HepG2 (cell line): ENCODE data around the gene OSER1. TPM values are rescaled to one million over a fixed set of nuclear protein-coding genes. Genes with fewer than 3 reads are reported as not detected.

ENCODE experiments used
- ATAC-seq: fragments of 200-7000 bp; cut with Tn5 transposase; 3 replicates; pipeline ENCODE4 v1.9.1; 2020; ENCODE audit warnings: mild to moderate bottlenecking, moderate library complexity
- BruUV-seq: library from RNA; stranded (reverse); fragments of 400-500 nt; replicated peaks from 2 replicates; lab custom pipeline; 2021; lab: Mats Ljungman, UMichigan
- CTCF ChIA-PET: fragments of 300-600 bp; formaldehyde crosslinking; extraction: SDS; loops from one replicate; lab custom pipeline; 2021; ENCODE audit warnings: low total read pairs, inconsistent platforms, low intra/inter-chr PET ratio; lab: Yijun Ruan, JAX
- POLR2A ChIA-PET: fragments of 350-600 bp; sonication (Branson Sonifier 250); formaldehyde crosslinking; loops from one replicate; lab custom pipeline; 2020; ENCODE audit warnings: antibody characterized with exemption, inconsistent platforms; lab: Yijun Ruan, JAX
- DNase-seq: peaks from one replicate; pipeline ENCODE4 v3.0.0-alpha.2; 2015; ENCODE audit warnings: low spot score
- FAIRE-seq: peaks from 3 replicates; lab custom pipeline; 2011; peaks lifted over from hg19 to GRCh38; lab: Jason Lieb, UNC
- H2AFZ ChIP-seq: one replicate; pipeline ENCODE4 v1.6.1; 2011; ENCODE audit warnings: low read length, inconsistent platforms
- H3K27ac ChIP-seq: fragments of 300-600 bp; 3 replicates; pipeline ENCODE4 v1.8.0; 2011; ENCODE audit warnings: mixed run types, mild to moderate bottlenecking, mixed read lengths, low read length, inconsistent platforms; ENCODE audit not compliant: insufficient read depth; ENCODE audit errors: extremely low read length
- H3K27me3 ChIP-seq, 2 experiments: fragments of 200-600 bp in 1 of 2; 2 replicates in 1 of 2; 3 replicates in 1 of 2; pipeline versions ENCODE4 v1.6.0 to v1.8.0; 2011; ENCODE audit warnings: low read length in 2 of 2, mild to moderate bottlenecking in 2 of 2, moderate library complexity in 2 of 2, inconsistent platforms in 1 of 2; ENCODE audit not compliant: insufficient read depth in 2 of 2, control insufficient read depth in 1 of 2
- H3K36me3 ChIP-seq, 2 experiments: fragments of 200-600 bp in 1 of 2; replicated peaks in 1 of 2; 2 replicates in 1 of 2; 3 replicates in 1 of 2; pipeline versions ENCODE4 v1.5.1 to v1.8.0; 2011; ENCODE audit warnings: low read length in 2 of 2, inconsistent platforms in 1 of 2; ENCODE audit not compliant: insufficient read depth in 2 of 2, control insufficient read depth in 1 of 2
- H3K4me1 ChIP-seq: 2 replicates; pipeline ENCODE4 v1.5.1; 2012; ENCODE audit warnings: low read length, inconsistent platforms; ENCODE audit not compliant: insufficient read depth
- H3K4me2 ChIP-seq: 2 replicates; pipeline ENCODE4 v1.6.0; 2011; ENCODE audit warnings: low read depth, low read length, inconsistent platforms
- H3K4me3 ChIP-seq, 3 experiments: fragments of 200-600 bp in 1 of 3; sonication (generic), shearing (Covaris generic) in 1 of 3; replicated peaks in 1 of 3; 2 replicates each; pipeline ENCODE4 v1.5.1; 2011 to 2016; ENCODE audit warnings: low read length in 3 of 3, inconsistent platforms in 2 of 3, low read depth in 2 of 3, mild to moderate bottlenecking in 2 of 3, control low read depth in 1 of 3, mixed read lengths in 1 of 3; ENCODE audit not compliant: insufficient read depth in 1 of 3
- H3K79me2 ChIP-seq: one replicate; pipeline ENCODE4 v1.6.1; 2011; ENCODE audit warnings: low read length, inconsistent platforms; ENCODE audit not compliant: insufficient read depth
- H3K9ac ChIP-seq: 2 replicates; pipeline ENCODE4 v1.6.0; 2011; ENCODE audit warnings: mild to moderate bottlenecking, low read depth, low read length, inconsistent platforms; ENCODE audit not compliant: insufficient read depth
- H3K9me3 ChIP-seq: 2 replicates; pipeline ENCODE4 v1.5.1; 2012; ENCODE audit warnings: mild to moderate bottlenecking, low read length
- H4K20me1 ChIP-seq: 2 replicates; pipeline ENCODE4 v1.6.0; 2011; ENCODE audit warnings: inconsistent platforms, mild to moderate bottlenecking, low read length, moderate library complexity; ENCODE audit not compliant: insufficient read depth
- CBX2 ChIP-seq, 2 experiments: fragments of 200-600 bp in 1 of 2; sonication (generic); formaldehyde crosslinking in 1 of 2; IDR thresholded peaks; 2 replicates each; pipeline versions ENCODE4 v1.7.0 to v1.8.1; 2018 to 2022; ENCODE audit warnings: low read depth in 2 of 2, low read length in 1 of 2, mild to moderate bottlenecking in 1 of 2, missing genetic modification reagents in 1 of 2
- ERF ChIP-seq: IDR thresholded peaks from 2 replicates; pipeline ENCODE4 v1.6.1; 2018; ENCODE audit warnings: missing biosample characterization, missing genetic modification reagents
- GABPB1 ChIP-seq: IDR thresholded peaks from 2 replicates; pipeline ENCODE4 v1.6.1; 2016; ENCODE audit warnings: mild to moderate bottlenecking, missing genetic modification reagents, moderate library complexity, missing compliant biosample characterization
- HMG20A ChIP-seq: IDR thresholded peaks from 2 replicates; pipeline ENCODE4 v1.6.1; 2016; ENCODE audit warnings: borderline replicate concordance
- HNF4G ChIP-seq, 2 experiments: sonication (generic) in 1 of 2; formaldehyde crosslinking in 1 of 2; IDR thresholded peaks; 2 replicates each; pipeline versions ENCODE4 v1.4.0 to v1.6.1; 2011 to 2020; ENCODE audit warnings: borderline replicate concordance in 2 of 2, low read depth in 2 of 2, mild to moderate bottlenecking in 2 of 2, low read length in 1 of 2, missing genetic modification reagents in 1 of 2, moderate library complexity in 1 of 2
- HOXA7 ChIP-seq: sonication (generic); formaldehyde crosslinking; IDR thresholded peaks from 2 replicates; pipeline ENCODE4 v1.8.1; 2022; ENCODE audit warnings: mild to moderate bottlenecking, missing genetic modification reagents, moderate library complexity
- ISX ChIP-seq: sonication (generic); formaldehyde crosslinking; conservative IDR thresholded peaks from 2 replicates; pipeline ENCODE4 v1.5.0; 2020; ENCODE audit warnings: missing genetic modification reagents
- JUND ChIP-seq: sonication (generic); formaldehyde crosslinking; IDR thresholded peaks from 2 replicates; pipeline ENCODE4 v1.8.0; 2022; ENCODE audit warnings: mild to moderate bottlenecking, missing genetic modification reagents
- TEAD3 ChIP-seq: optimal IDR thresholded peaks from 2 replicates; pipeline ENCODE3; 2016; ENCODE audit warnings: borderline replicate concordance
- ZFX ChIP-seq: sonication (generic); formaldehyde crosslinking; IDR thresholded peaks from 2 replicates; pipeline ENCODE4 v1.4.0; 2020; ENCODE audit warnings: mild to moderate bottlenecking, low read depth, missing genetic modification reagents, moderate library complexity
- ZMAT5 ChIP-seq: sonication (generic); formaldehyde crosslinking; IDR thresholded peaks from 2 replicates; pipeline ENCODE4 v1.5.0; 2020; ENCODE audit warnings: mild to moderate bottlenecking, low read depth, missing genetic modification reagents, borderline replicate concordance
- ZNF335 ChIP-seq: sonication (generic); formaldehyde crosslinking; IDR thresholded peaks from 2 replicates; pipeline ENCODE4 v1.4.0; 2020; ENCODE audit warnings: missing genetic modification reagents
- ZNF354B ChIP-seq: sonication (generic); formaldehyde crosslinking; IDR thresholded peaks from 2 replicates; pipeline ENCODE4 v1.8.0; 2022; ENCODE audit warnings: mild to moderate bottlenecking, missing genetic modification reagents
- ZNF672 ChIP-seq: sonication (generic); formaldehyde crosslinking; IDR thresholded peaks from 2 replicates; pipeline ENCODE4 v1.8.1; 2022; ENCODE audit warnings: missing genetic modification reagents
- ZSCAN21 ChIP-seq: sonication (generic); formaldehyde crosslinking; IDR thresholded peaks from 2 replicates; pipeline ENCODE4 v1.8.0; 2022; ENCODE audit warnings: mild to moderate bottlenecking, missing genetic modification reagents, moderate library complexity, borderline replicate concordance
- WGBS: methylation state at CpG from one replicate; pipeline ENCODE4 v1.1.6; 2017; ENCODE audit warnings: low lambda C conversion rate; 5-methylcytosine and 5-hydroxymethylcytosine counted together
- in situ Hi-C: cut with HindIII; loops from 2 replicates; pipeline ENCODE4 v1.10.0; 2017; ENCODE audit warnings: low pct_unique_long_range_greater_than_20kb; ENCODE audit not compliant: extremely low pct_ligation_motif_present
- intact Hi-C: fragments of 100-400 bp; cut with micrococcal nuclease; formaldehyde crosslinking; loops from one replicate; pipeline ENCODE4 v1.10.0; 2022; ENCODE audit not compliant: unreplicated experiment
- polyA plus RNA-seq, 8 experiments: library from polyadenylated mRNA; depleted of rRNA in 3 of 8; stranded (reverse) in 7 of 8; unstranded in 1 of 8; fragments of >200 nt; fragmentation: Illumina TruSeq in 4 of 8; extraction: Trizol in 4 of 8; gene quantifications; 2 replicates each; pipeline versions ENCODE4 v1.2.1 to v1.2.3, GENCODE V29; 2011 to 2016; ENCODE audit warnings: low read depth in 4 of 8, missing spikeins in 1 of 8, mixed read lengths in 1 of 8; ENCODE audit not compliant: insufficient read depth in 1 of 8
- total RNA-seq, 5 experiments: library from RNA; depleted of rRNA; stranded (reverse); fragments of >200 nt; fragmentation: Illumina TruSeq; extraction: Trizol; gene quantifications; 2 replicates each; pipeline ENCODE4 v1.2.3, GENCODE V29; 2016; ENCODE audit warnings: low read depth in 1 of 5

Gene OSER1
- total and polyA plus RNA-seq, 2 of the 13 experiments (the other 11 are each of a cell fraction or from before 2014, with no cell fraction given) = 71.2 to 71.5 TPM

- CTCF ChIA-PET = interaction anchor here (1.7 kb wide), 1 partner anchor 64 kb away, joined by 12 read pairs; the partner anchor contains the start of gene FITM2
- Histone ChIP-seq H3K9me3 (no peaks in the 10 kb centered on the region), H2AFZ (no peak within 1 kb of the TSS), H3K9ac (no peak within 1 kb of the TSS), H3K4me2 (no peak within 1 kb of the TSS), H3K27ac (no peak within 1 kb of the TSS), H3K4me3 (no peak within 1 kb of the TSS), H3K79me2 (no peaks in the 10 kb centered on the region), H3K27me3 (no peaks in the 10 kb centered on the region; a peak in 3 of 5 replicates), H3K4me1 (no peaks in the 10 kb centered on the region), H4K20me1 (no peaks in the 10 kb centered on the region), H3K36me3 (no peaks in the 10 kb centered on the region)
- FAIRE-seq (no peak), DNase-seq (no peak), ATAC-seq (no peak)
- no TSS peak for BruUV-seq
- POLR2A ChIA-PET = no interaction called here
- WGBS = 61% methylated on average over 30 of the region's 32 CpGs
- in situ Hi-C loops (no loop called here), intact Hi-C loops (no loop called here)
- TF ChIP-seq ISX (CRISPR knock-in tag) (no peak), JUND (CRISPR knock-in tag) (no peak), ZMAT5 (CRISPR knock-in tag) (no peak), HOXA7 (CRISPR knock-in tag) (no peak), TEAD3 (no peak), ZNF354B (no peak), ZNF335 (no peak), ZFX (no peak), ZNF672 (CRISPR knock-in tag) (no peak), HMG20A (CRISPR knock-in tag) (no peak), ZSCAN21 (CRISPR knock-in tag) (no peak), CBX2 (IDR thresholded peaks at IDR 0.05; ENCODE audit: low read depth, low read length) (no peak), CBX2 (CRISPR knock-in tag; IDR thresholded peaks at IDR 0.05; ENCODE audit: low read depth) (no peak), HNF4G (IDR thresholded peaks at IDR 0.05; ENCODE audit: borderline replicate concordance, low read depth, low read length) (no peak), HNF4G (CRISPR knock-in tag; IDR thresholded peaks at IDR 0.05; ENCODE audit: borderline replicate concordance, low read depth) (no peak), GABPB1 (CRISPR knock-in tag) (no peak), ERF (no peak)
Observed at GRCh38 chr20:44247131-44247571, 36.6 kb upstream of the OSER1 start, which contains the start of gene GDAP1L1. Gene GDAP1L1 (plus strand): TSS chr20:44247308. CDS start chr20:44247335, 27 bp downstream.
